ENCODE measurements around the gene TMEM161A.

The TMEM161A gene

GRCh38 chr19:19098084-19098702 is 40.1 kb downstream of the TMEM161A start:
- DNase-seq (ENCODE audit: low read depth in 2 of 2): no peak

DNA sequence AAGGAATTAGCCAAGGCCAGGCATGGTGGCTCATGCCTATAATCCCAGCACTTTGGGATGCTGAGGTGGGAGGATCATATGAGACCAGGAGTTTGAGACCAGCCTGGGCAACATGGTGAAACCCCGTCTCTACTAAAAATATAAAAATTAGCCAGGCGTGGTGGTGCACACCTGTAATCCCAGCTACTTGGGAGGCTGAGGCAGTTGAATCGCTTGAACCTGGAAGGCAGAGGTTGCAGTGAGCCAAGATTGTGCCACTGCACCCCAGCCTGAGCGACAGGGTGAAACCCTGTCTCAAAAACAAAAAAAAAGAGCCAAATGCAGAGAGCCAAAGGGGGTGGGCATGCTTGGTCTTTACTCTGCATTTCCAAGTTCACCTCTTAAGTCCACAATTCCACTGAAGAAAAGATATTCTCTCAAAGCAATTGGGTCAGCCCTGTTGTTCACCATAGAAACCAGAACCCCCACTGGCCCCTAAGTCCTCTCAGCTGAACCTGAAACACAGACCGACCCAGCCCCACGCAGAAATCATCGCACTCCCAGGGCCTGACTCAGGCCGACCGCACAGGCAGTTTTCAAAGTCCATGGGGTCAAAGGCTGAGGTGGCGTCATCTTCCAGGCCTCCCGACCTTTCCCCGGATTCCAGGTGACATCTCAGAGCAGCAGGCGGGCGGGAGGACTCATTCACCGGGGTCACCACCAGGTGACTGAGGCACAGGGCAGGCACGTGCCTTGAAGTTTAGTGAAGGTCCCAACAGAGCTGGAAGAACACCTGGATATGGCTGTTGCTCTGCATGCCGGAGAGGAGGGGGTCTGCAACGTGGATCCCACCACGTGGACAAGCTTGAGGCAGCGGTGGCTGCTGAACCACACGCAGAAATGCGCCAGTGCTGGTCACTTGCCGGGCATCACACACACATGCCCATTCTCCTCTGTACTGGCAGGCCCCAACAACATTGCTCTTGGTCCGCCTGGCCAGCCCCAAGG is 41.3 kb downstream of the TMEM161A start:
- no peak for DNase-seq (ENCODE audit: low read depth in 2 of 2)

GRCh38 chr19:19095691-19096090 is 42.6 kb downstream of the TMEM161A start:
- no peak for DNase-seq (ENCODE audit: low read depth in 2 of 2)

DNA sequence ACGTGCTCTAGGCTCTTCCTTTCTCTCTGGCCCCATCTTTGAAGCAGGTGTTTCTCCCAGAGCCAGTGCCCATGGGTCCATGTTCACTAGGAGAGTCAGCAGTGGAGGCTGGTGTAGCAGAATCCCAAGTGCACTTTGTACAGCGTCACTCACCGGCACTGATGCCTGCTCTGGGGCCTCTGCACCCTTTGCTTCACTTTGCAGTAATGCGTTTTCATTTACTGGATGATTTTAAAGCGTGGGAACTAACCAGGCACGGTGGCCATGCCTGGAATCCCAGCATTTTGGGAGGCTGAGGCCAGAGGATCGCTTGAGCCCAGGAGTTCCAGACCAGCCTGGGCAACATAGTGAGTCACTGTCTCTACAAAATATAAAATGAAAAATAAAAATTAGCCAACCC is 43.8 kb downstream of the TMEM161A start:
- DNase-seq (ENCODE audit: low read depth in 2 of 2): no peak

DNA sequence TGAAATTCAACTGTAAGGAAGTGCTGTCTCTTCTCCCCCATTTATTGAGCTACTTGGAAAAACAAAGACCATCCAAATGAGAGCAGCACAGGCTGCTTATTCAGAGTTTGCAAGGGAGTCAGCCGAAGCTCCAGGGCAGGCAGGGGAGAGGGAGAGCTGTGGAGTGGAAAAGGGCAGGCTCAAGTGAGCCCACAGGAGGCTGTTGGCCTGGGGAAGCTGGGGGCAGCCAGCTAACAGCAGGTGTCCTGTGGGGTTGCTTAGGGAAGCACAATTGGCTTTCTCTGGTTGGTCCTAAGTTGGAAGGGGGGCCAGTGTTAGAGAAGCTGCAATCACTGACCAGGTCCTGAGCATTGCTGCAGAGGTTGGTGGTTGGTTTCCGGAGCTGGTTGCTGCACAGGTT is 50.6 kb downstream of the TMEM161A start:
- DNase-seq (ENCODE audit: low read depth in 2 of 2): no peak

DNA sequence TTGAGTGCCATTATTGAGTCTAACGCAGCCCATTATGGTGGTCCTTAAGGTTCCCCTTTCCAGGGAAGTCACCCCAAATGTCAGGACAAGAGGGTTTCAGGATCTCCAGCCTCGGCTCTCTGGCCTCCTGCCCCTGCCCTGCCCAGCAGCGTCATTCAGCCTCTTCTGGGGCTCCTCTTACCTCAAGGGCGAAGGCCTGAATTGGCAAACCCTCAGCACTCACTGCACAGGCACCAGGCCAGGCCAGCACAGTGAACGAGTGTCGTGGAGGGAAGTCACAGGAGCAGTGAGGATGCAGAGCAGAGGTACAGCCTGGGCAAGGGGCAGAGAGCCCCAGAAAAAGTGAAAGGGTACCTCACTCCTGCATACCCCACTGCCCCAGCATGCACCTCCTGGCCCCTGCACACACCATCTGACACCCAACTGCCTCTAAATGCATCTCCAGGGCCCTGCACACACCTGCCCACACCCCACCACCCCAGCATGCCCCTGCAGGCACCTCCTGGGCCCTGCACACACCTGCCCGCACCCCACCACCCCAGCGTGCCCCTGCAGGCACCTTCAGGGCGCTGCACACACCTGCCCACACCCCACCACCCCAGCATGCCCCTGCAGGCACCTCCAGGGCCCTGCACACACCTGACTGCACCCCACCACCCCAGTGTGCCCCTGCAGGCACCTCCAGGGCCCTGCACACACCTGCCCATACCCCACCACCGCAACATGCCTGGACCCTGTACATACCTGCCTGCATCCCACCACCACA is 54.7 kb downstream of the TMEM161A start:
- DNase-seq (ENCODE audit: low read depth in 2 of 2): no peak

DNA sequence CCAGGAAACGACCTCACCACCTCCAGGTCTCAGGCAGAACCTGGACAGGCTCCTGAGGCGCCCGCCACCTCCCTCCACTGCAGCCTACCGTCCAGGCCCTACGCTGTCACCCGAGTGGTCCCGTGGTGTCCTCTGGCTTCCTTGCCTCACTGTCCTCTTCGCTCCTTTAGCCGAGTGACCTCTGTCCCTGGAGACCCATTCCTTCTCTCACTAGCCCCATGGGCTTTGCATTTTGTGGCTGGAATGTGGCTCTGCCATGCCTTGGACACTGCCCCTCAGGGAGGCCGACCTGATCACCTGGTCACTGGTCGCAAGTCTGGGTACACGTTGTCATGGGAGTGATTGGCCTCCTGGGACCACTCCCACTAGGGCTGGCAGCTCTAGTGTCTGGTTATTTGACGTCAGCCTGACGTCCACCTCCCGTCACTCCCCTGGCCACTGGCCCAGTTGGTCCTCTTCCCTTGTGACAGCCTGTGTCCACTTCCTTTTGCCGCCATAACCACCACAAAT is 56.6 kb downstream of the TMEM161A start:
- no peak for DNase-seq (ENCODE audit: low read depth in 2 of 2)

- no peak for DNase-seq (ENCODE audit: low read depth in 2 of 2)
These were observed 58.7 kb downstream of the TMEM161A start for GRCh38 chr19:19079571-19079970.

- DNase-seq (ENCODE audit: low read depth in 2 of 2): no peak
These were observed 59.5 kb downstream of the TMEM161A start for GRCh38 chr19:19078801-19079200.

DNA sequence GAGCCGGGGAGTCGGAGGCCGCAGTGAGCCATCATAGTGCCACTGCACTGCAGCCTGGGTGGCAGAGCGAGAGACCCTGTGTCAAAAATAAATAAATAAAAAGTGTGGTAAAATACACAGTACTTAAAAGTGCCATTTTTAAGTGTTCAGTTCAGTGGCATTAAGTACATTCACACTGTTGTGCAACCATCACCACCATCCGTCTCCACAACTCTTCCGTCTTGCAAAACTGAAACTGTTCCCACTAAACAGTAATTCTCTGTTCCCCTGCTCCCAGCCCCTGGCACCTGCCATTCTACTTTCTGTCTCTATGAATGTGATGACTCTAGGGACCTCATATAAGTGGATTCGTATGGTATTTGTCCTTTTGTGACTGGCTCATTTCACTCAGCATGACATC is 61.2 kb downstream of the TMEM161A start:
- no peak for DNase-seq (ENCODE audit: low read depth in 2 of 2)

DNA sequence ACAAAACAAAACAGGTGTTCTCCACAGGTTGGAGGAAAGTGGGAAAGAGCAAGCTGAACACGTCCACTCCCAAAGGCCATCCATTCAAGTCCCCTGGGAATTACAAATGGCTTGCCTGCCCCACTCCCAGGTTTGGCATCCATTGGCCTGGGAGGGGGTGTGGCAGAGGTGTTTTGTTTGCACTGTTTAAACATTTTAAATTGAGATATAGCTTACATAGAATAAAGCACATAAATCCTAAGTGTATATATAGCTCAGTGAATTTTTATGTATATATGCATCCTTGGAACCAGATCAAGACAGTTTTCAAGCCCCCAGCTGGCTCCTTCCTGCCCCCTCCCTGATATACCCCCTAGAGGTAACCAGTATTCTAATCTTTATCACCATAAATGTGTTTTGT is 61.8 kb downstream of the TMEM161A start:
- no peak for DNase-seq (ENCODE audit: low read depth in 2 of 2)

GRCh38 chr19:19075126-19075525 is 63.2 kb downstream of the TMEM161A start:
- DNase-seq (ENCODE audit: low read depth in 2 of 2): no peak

DNA sequence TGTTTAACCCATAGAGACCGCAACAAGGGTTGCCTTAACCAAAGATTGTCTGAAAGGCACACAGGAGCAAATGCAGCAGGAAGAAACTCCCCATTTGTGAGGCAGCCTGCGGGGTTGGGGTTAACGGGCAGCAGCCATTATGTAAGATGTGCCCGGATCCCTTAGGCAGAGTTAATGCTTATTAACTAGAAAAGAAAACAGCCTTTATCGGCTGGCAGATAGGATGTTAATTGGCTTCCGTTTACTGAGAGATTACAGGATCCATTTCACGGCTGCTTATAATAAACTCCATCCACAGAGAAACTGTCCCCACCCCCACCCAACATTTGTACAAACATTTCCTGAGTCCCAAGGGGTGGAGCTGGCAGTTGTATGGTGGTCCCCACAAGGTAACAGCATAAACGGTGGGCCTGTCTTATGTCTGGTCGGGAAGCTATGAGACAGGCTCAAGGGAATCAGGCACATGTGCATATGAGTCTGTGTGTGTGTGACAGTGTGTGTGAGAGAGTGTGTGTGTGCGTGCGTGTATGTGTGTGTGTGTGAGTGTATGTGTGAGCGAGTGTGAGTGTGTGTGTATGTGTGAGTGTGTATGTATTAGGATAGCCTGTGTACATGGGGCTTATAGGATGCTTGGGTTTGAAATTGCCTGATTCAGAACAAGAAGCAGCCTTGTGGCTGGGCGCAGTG is 63.9 kb downstream of the TMEM161A start:
- DNase-seq (ENCODE audit: low read depth in 2 of 2): no peak

DNA sequence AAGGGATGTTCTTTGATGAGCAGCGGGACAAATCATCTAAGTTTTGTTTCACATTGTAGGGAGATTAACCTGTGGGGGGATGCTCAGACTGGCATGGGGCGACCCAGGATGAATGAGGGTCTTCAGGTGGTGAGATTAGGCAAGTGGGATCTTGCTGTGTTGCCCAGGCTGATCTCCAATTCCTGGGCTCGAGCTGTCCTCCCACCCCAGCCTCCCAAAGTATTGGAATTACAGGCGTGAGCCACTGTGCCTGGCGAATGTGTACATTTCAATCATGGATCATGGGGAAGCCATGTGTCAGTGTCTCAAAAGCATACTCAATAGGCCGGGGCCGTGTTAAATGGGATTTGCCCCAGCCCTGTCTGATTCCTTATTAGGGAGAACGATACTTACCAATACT is 66.4 kb downstream of the TMEM161A start:
- DNase-seq (ENCODE audit: low read depth in 2 of 2): no peak

Data from stimulated activated CD4-positive, alpha-beta T cell treated with anti-CD3 and anti-CD28 coated beads, Interleukin-12 subunit alpha, Interleukin-12 subunit beta, amount 100 ng/mL, for 24 hours (primary cell).